CD4-positive, alpha-beta T cell treated with Interleukin-12 subunit alpha and Interleukin-12 subunit beta, for 1 hour (primary cell): ENCODE results near the gene PARD3.

Experiments used
- DNase-seq: peaks from one replicate; pipeline ENCODE4 v3.0.0-alpha.2; 2020

PARD3 gene

GRCh38 chr10:34567659-34568253, 247.3 kb downstream of the PARD3 start:
- no peak for DNase-seq

GRCh38 chr10:34565934-34566333, 249.2 kb downstream of the PARD3 start:
- no peak for DNase-seq

- DNase-seq, result no peak
Measured at GRCh38 chr10:34558093-34558583, 257.0 kb downstream of the PARD3 start.

- no peak for DNase-seq
Measured at GRCh38 chr10:34557173-34557572, 257.9 kb downstream of the PARD3 start.

DNA sequence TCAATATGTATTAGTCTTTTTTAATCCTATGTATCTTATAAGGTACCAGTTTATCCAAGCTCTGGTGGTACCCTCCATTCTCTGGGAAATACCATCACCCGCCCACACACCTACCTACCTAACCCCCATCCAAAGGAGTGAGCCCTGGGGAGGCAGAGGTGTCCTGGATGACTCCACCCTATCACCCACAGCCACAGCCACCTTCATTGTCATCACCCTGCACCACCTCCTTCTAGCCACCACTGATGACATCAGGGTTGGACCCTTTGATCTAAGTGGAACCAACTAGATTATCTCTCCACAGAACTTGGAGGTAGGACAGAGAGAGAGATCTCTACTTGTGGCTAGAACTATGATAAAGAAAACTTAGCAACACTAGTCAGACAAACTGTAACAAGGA, 259.4 kb downstream of the PARD3 start:
- DNase-seq, result no peak

DNA sequence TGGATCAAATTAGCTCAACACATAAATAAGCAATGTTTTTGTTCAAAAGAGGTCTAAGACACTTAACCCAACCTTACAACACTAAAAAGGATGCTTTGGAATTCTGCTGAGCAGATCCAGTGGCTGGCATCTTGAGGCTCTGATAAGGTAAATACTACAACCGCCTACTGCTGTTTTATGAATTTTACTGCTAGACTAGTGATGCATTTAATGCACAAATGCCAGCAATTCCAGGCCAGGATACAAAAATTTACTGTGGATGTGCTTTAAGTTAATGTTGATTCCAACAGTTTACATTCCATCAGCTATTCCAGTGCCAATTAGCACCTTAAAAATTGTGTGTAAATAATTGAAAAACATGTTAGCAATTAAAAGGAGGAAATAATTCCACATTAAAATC, 261.3 kb downstream of the PARD3 start:
- no peak for DNase-seq

- DNase-seq, result no peak
Measured at GRCh38 chr10:34551295-34551694, 263.8 kb downstream of the PARD3 start.

GRCh38 chr10:34549953-34550352, 265.1 kb downstream of the PARD3 start:
- DNase-seq, result no peak

DNA sequence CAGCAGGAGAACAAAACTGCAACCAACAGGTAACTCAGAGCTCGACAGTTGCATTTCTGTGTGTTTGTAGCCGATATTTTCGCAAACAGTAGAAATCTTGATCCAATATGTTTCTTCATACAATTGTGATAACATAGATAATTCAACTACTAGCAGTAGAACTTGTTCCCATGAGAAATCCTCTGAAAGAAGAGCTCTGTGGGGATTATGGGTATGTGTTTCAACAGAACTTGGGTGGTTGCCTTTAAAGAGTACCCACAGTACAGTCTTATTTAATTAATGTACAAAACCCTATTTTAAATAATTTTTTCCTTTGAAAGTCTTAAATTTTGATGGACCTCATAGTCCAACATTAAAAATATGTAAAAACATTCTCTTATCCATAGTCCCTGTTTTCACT, 266.1 kb downstream of the PARD3 start:
- DNase-seq, result no peak

GRCh38 chr10:34548466-34548865, 266.6 kb downstream of the PARD3 start:
- DNase-seq, result no peak

DNA sequence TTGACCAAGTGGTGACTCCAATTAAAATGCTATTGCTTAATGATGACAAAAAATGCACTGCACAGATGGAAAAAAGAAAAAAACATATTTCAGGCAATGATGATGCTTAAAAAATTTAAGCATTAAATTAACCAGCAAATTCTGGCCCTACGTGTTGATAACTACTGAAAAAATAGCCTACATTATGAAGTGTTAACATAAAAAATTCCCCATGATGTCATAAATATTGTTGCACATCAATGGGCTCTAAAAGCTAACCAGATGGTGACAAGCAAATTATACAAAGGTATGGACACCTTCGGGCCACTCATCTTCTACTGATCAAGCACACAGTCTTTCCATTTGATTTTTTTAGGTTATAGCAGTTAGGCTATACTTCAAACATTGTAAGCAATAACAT, 267.4 kb downstream of the PARD3 start:
- no peak for DNase-seq

GRCh38 chr10:34547291-34547690, 267.8 kb downstream of the PARD3 start:
- no peak for DNase-seq

DNA sequence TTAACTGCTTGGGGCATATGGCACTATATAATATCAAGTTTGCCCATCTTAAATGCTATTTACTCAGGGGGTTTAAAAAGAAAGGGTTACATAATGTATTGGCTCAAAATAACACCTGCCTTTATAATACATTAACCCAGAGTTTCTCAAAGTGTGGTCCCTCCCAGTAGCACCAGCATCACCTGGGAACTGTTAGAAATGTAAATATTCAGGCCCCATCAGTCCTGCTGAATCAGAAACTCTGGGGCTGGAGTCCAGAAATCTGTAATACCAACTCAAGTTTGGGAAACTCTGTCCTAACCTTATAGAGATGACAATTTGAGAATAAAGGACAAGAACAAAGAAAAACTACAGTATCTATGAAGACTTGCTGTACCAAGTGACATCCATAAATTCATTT, 270.7 kb downstream of the PARD3 start:
- DNase-seq, result no peak

GRCh38 chr10:34543716-34544115, 271.4 kb downstream of the PARD3 start:
- DNase-seq, result no peak

DNA sequence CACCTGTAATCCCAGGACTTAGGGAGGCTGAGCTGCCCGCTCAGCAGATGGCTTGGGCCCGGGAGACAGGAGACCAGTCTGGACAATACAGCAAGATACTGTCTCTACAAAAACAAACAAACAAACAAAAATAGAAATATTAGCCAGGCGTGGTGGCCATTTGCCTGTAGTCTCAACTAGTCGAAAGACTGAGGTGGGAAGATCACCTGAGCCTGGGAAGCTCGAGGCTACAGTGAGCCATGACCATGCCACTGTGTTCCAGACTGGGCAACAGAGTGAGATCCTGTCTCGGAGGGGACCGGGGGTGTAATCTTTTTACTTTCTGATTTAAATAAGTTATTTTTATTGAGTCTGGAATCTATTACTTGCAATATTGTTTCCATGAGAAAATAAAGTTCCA, 274.6 kb downstream of the PARD3 start:
- DNase-seq, result no peak

DNA sequence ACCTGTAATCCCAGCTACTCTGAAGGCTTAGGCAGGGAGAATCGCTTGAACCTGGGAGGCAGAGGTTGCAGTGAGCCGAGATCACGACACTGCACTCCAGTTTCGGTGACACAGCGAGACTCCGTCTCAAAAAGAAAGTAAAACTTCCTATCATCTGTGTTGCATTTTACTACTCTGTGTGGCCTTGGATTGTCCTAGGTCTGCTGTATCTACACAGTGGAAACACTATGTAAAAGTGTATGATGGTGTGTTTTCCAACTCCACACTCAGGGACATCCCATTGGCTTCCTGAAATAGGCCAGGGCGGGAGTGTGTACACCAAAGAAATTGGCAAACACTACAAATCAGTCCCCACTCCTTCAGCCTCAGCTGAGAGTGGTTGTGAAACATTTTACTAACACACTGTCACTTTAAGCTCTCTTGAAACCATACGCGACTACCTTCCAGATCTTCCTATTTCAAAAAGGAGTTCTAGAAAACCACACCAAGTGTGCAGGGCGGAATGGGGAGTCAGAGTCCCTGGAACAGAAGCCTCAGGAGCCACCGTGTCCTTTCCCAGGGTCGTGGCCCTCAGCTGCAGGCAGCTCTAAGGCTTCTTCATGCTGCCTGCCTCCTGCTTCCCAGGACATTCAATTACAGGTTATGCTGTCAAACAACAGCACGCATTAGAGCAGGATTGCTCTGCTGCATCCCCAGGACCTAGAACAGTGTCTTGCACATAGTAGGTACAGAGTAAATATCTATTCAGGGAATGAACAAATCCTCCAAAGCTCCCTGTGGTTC, 275.4 kb downstream of the PARD3 start:
- no peak for DNase-seq

GRCh38 chr10:34538281-34538829, 276.7 kb downstream of the PARD3 start:
- DNase-seq, result no peak

DNA sequence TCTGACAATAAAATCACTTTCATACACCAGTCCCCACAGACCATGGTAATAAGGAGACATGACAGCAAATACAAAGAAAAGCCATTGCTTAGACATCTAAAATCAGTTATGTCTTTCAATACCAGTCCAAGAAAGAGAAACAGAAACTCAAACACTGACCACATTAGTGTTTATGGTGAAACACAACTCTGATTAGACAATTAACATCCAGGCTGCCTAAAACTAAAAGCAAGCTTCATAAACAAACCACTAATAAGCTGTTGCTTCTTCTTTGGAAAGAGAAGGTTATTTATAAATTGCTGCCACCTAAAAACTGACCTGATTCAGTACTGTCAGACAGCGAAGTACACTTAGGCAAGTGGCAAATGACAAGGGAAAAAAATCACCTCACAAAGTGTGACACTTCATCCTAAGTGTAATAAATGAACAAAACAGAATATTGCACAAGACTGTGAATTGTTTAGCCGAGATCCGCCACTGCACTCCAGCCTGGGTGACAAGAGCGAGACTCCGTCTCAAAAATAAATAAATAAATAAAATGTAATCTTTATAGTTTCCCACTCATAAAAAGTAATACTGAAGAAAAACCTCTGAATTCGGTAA, 277.4 kb downstream of the PARD3 start:
- DNase-seq, result no peak

DNA sequence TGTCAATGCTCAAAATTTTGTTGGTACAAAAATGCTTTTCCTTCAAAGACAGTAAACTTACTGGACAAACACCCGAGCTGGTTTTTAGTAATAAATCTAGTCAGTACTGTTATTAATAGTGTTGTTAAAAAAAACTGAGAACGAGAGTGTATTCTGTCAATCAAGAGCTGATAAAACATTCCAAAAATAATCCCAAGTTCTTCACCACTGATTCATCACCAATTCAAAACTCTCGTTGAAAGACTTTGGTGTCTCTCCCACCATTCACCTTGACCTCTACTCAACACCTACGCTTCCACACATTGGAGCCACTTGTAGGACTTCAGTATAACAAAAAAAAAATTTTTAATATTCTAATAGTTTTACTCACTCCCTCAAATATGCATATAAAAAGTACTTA, 279.2 kb downstream of the PARD3 start:
- DNase-seq, result no peak

DNA sequence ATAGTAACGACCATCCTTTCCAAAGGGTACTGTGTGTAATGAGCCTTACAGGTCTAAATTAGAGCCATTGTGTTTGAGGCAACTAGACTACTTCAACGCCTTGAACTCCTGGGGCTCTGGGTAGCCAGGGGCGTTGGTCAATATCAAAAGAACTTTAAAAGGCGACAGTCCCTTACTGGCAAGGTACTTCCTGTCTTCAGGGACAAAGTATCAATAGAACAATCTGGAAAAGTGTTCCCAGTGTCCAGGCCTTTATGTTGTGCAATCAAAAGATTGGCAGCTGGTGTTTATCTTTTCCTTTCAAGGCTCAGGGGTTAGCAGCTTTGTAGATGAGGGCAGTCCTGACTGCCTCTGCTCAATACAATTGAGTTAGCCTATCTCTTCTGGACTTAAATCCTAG, 284.3 kb downstream of the PARD3 start:
- DNase-seq, result no peak

DNA sequence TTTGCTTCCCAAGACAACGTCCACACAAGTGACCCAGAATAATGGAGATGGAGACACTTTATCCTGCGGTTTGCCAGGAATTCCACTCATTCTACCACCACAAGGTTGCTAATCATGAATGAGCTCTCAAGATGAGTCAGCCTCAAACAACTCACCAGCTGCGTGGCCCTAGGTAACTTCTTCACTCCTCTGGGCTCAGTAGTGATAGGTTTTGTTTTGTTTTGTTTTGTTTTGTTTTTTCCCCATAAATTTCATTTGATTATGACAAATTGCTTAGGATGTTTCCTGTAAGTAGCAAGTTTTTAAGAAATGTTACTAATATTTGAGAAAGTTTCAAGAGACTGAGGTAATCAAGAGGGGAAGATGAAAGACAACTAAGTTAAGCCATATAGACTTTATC, 286.8 kb downstream of the PARD3 start:
- DNase-seq, result no peak

DNA sequence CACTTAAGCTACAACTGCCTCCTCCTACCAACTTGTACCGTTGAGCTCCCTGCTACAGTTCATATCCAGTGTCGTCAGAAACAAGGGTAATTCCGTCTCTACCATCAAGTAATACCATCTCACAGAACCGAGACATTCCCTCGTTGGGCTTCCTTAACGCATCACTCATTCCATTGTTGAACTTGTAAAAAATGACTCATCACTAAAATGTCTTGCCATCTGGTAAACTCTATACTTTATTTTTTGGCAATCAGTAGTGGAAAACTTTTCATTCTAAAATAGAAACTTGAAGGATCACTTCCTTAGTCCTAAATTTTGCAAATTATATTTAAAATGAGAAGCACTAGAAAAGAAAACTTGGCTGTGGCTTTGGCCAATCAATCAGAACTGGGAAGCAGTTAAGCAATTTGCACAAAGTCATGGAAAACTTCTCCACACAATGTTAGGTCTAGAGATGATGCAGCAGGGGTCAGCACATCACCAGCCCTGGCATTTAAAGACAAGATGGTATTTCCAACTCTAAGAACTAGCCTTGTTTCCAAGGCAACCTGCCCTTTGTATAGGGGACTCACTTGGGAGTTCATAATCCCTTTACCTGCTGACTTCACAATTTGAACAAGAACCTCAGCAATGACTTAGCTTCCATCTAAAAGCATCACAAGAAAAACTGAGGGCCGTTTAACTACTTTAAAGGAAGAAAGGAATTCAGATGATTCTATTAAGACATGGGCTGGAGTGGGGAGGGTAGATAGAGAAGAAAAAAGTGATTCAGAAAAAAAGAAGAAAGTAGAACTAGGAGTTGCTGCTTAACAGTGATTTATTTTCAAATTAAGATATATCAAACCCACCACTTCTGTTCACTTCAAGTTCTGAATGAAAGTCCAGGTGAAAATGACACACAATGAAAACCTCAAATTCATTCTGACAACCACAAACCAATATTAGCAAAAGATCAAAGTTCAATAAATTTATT, 288.1 kb downstream of the PARD3 start:
- DNase-seq, result no peak

DNA sequence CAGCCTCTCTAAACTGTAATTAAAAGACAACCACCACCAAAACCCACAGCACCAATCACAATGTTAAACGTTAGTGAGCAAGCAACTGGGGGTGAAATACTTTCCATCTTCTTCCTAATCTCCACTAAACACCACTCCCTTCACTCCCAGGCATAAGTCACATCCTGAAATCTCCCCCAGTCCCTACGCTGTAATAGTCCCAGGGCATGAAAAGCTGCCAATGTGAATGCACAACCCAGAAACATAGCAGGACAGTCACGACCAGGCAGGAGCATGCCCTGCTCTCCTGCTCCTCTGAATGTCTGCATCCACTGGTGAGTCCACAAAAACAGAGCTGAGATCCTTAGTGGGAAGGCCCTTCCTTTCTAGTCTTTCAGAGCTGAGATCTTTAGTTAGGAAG, 288.9 kb downstream of the PARD3 start:
- DNase-seq, result no peak
